ENCODE results near the gene ZNF638. TPM values are rescaled to one million over a fixed set of nuclear protein-coding genes. Genes with fewer than 3 reads are reported as not detected.

ZNF638 gene
- total RNA-seq, 1 donor from 2014 or later = 79.5 TPM

DNA sequence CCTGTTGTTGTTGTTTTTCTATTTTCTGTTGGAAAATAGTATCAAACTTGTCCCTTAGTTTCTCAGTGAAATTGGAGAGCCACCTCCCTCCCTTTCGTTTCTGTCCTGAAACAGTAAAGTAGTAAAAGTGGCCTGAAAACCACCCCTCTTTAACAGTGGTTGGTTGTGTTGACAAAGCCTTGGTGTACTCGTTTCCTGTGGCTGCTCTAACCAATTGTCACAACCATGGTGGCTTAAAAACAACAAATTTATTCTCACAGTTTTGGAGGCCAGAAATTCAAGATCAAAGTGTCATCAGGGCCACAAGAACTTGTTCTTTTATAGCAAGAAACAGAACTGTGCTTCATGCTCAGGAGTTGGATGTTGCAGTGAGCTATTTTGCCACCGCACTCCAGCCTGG is 117.8 kb downstream of the ZNF638 start:
- intact Hi-C loops (cut with DNase I) = no loop called here
- DNase-seq (ENCODE audit: low spot score) = no peak

DNA sequence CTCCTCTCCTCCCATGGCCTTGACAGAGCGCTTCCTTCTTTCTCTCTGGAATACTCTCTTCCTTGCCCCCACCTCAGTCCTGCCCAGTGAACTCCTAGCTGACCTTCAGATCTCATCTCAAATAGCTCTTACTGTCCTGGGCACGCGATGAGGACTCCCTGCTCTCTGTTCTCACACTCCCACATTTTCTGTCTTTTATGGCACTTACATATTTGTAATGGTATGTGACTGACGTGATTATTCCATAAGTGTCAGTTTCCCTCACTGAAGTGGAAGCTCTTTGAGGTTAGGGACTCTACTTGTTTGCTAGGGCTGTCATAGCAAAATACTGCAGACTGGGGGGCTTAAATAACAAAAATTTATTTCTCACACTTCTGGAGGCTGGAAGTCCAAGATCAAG is 120.1 kb downstream of the ZNF638 start:
- no peak for DNase-seq (ENCODE audit: low spot score)
- intact Hi-C loops (cut with DNase I) = no loop called here

DNA sequence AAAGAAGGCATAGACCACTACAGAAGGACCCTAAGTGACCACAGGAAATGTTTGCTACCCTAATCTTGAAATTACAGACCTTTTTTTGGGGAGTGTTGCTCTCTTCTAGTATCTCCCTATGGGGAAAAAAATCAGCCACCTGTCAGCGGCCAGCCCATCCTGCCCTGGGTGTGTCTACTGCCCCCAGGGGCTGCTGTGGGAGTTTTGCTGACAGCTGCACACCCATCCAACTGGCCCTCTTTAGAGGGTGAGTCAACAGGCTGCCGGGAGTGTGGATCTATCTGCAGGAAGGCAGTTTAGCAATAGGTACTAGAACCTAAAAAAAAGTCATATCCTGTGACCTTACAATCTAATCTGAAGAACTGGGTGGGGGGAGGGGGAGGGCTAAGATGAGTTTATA is 121.0 kb downstream of the ZNF638 start:
- DNase-seq (ENCODE audit: low spot score) = peak; percentile 89
- intact Hi-C loops (cut with DNase I) = no loop called here

DNA sequence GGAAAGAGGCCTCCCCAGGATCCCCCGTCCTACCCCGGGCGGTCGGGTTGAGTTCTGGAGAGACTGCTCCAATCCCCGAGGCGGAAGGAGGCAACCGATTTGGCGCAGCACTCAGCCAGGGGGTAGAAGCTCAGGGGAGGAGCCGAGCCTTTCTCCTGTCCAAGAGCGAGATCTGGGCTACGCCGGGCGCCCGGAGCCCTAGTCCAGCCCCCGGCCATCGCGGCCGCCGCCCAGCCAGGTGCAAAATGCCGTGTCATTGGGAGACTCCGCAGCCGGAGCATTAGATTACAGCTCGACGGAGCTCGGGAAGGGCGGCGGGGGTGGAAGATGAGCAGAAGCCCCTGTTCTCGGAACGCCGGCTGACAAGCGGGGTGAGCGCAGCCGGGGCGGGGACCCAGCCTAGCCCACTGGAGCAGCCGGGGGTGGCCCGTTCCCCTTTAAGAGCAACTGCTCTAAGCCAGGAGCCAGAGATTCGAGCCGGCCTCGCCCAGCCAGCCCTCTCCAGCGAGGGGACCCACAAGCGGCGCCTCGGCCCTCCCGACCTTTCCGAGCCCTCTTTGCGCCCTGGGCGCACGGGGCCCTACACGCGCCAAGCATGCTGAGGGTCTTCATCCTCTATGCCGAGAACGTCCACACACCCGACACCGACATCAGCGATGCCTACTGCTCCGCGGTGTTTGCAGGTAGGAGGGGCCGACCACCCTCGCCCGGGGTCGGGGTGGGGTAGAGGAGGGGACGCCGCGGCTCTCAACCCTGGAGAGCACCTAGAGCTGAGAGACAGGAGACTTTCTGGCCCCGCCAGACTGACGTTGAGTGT is 122.0 kb downstream of the ZNF638 start, which contains the start of gene DYSF:
Gene DYSF (plus strand): TSS at position 158 of the 817 bp plus-strand sequence.
- peak; percentile 92 for DNase-seq (ENCODE audit: low spot score)

DNA sequence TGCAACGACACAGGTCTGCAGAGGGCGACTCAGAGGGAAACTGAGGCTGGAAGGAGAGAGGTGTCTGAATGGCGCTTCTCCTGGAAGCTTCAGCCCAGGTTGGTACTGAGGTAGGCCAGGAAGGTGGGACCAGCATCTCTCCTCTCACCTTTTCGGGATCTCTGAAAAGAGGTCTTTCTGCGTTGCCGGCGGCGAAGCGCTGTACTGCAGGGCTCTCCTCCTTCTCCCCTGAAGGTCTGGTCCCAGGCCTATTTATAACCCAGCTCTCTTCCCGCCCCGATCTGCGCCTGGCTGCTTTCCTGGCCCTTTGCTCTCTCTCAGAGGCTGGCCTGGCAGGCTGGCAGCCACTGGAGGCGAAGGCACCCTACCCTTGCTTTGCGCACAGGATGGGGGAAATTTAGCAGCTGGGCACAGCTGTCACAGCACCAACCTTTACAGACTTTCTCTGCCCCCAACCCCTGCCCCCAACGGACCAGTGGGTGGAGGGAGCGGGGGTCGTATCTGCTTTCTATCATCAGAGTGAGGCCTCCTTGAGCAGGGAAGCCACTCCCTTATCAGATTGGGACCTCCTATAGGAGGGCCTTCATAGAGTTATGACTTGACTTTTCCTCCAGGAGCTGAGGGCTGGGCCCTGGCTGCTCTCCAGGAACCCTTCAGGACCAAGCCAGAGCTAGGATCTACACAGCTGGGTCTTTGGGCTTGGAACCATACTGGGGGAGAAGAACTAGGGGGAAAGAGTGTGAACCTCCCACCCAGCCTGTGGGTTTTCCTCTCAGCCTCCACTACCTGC is 122.8 kb downstream of the ZNF638 start:
- intact Hi-C loops (cut with DNase I) = loop anchor here (5.0 kb wide), 1 partner anchor 227 kb away; the partner anchor contains the start of gene PAIP2B
- DNase-seq (ENCODE audit: low spot score) = peak; percentile 82

More for the DNA sequence above, 122.0 kb downstream of the ZNF638 start, which contains the start of gene DYSF:
- intact Hi-C loops (cut with DNase I) = no loop called here

DNA sequence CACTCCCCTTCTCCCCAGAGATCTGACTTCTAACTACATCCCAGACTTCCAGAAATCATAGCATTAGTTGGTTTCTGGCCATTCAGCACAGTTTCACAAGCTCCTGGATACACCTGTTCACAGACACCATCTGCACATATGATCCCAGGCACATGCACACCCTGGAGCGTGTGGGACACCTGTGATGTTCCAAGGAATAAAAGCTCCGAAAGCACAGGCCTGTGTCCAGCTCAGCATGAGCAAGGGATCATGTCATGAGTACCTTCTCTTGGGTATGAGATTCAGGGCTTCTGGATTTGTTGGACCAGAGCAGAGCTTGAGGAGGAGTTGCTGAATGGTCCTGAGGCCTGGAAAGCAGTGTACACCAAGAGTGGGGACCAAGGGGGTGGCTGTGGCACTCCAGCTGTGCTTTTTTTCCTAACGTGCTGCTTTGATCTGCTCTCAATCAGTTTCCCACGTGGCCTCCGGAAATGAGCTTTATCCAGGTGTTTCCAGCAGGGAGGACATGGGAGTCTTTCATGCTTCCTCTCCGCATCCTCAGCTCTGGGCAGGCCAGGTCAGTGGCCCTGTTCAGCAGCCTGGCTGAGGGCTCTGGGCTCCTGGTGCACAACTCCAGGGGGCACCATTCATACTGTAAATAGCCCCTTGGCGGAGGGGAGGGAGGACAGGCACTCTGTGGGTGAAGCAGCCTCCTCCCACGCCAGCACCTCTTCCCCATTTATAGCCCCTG is 123.6 kb downstream of the ZNF638 start:
- DNase-seq (ENCODE audit: low spot score) = peak; percentile 75
- intact Hi-C loops (cut with DNase I) = loop anchor here (5.0 kb wide), 1 partner anchor 228 kb away; the partner anchor contains the start of gene PAIP2B

DNA sequence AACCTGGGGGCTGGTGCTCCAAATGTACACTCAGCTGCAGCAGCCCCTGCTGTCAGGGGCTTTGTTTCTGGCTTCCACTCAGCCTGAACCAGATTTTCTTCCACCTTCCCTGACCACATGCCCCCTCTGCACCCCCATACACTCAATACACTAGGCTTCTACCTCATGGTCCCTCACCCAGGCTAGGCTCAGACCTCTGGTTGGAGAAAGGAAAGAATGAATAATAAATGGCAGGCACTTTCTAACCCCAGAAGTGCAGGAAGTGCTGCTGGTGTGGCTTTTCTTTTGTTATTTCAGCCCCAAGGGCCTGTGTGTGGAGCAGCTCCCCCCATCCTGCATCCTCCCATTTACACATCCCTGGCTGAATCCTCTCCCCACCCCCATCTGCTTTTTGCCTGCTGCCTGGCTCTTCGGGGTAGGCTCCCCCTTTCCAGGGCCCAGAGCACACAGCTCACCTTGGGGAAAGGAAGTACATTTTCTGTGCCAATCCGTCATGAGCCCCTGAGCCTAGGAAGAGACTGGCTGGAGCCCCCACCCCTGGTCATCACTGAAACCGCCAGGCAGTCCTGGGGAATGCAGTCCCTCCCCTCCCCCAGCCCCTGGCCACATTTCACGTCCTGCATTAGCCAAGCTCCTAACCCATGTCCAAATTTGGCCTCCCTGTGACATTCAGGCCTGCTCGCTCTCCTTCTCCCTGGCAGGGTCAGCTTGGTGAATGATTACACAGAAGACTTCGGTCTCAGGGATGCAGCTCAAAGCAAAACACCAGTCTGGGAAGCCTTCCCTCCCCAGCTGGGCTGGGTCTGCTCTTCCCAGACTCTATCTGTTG is 124.4 kb downstream of the ZNF638 start:
- intact Hi-C loops (cut with DNase I) = loop anchor here (5.0 kb wide), 1 partner anchor 229 kb away; the partner anchor contains the start of gene PAIP2B
- DNase-seq (ENCODE audit: low spot score) = peak; percentile 81

DNA sequence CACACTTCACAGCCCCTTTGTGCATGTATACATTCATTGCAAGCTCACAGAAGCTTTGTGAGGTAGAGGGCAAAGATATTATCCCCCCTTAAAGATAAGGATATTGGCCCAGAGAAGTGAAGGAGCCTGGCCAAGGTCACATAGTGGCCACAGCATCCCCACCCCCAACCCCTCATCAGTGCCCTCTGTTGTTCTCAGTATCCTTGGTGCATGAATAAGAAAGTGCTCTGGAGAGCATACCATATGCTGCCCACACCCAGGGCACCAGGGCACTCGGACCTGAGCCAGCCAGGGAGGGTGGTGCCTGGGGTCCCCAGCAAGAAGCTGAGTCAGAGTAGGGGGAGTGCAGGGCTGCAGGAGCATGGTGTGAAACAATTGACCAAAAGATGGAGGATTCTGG is 125.0 kb downstream of the ZNF638 start:
- intact Hi-C loops (cut with DNase I) = loop anchor here (5.0 kb wide), 1 partner anchor 229 kb away; the partner anchor contains the start of gene PAIP2B
- peak; percentile 74 for DNase-seq (ENCODE audit: low spot score)

DNA sequence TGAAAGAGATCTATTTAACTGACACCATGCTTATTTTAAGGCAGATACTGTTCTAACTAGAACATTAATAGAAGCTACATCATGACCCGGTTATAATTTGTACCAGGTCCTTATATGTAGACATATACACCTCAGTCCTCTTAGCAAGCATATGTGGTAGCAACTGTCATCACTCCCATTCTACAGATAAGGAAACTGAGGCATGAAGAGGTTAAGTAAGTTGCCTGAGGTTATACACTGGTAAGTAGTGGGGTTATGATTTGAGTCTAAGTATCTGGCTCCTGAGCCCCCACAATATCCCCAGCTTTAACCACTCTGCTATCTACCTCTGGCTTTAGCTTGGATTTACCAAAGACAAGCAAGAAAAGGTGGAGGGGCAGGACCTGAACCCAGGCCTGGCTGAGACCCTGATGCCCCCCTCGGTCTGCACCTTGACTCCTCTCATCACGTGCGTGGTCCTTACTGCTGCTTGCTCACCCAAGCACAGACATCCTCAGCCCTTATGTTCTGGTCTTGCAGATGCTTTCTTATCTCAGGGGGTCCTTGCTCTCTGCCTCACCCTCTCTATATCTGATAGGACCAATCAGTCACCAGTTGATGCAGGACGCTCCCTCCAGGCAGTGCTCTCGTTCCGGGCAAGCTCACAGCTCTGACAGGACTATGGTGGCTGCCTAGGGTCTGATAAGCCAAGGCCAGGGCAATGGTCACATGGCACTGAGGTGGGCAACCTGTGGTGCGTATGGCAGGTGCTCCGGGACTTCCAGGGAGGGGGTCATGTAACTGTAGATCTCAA is 125.7 kb downstream of the ZNF638 start:
- DNase-seq (ENCODE audit: low spot score) = no peak
- intact Hi-C loops (cut with DNase I) = loop anchor here (5.0 kb wide), 1 partner anchor 230 kb away; the partner anchor contains the start of gene PAIP2B

DNA sequence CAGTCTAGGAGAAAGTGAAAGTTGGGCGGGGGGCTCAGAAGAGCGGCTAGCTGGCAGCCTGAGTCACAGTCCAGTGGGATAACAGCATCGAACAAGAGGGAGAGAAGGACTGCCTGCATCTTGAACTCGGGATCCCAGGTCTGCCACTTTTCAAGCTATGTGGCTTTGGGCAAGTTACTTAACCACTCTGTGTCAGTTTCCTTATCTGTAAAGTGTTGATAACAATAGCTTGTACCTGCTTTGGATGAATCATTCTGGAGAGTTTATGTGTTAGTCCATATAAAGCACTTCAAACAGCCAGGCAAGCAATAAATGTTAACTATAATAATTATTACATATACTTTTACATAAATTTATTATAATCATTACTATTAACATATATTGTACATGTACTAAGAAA is 126.3 kb downstream of the ZNF638 start:
- DNase-seq (ENCODE audit: low spot score) = no peak
- intact Hi-C loops (cut with DNase I) = loop anchor here (5.0 kb wide), 1 partner anchor 231 kb away; the partner anchor contains the start of gene PAIP2B

DNA sequence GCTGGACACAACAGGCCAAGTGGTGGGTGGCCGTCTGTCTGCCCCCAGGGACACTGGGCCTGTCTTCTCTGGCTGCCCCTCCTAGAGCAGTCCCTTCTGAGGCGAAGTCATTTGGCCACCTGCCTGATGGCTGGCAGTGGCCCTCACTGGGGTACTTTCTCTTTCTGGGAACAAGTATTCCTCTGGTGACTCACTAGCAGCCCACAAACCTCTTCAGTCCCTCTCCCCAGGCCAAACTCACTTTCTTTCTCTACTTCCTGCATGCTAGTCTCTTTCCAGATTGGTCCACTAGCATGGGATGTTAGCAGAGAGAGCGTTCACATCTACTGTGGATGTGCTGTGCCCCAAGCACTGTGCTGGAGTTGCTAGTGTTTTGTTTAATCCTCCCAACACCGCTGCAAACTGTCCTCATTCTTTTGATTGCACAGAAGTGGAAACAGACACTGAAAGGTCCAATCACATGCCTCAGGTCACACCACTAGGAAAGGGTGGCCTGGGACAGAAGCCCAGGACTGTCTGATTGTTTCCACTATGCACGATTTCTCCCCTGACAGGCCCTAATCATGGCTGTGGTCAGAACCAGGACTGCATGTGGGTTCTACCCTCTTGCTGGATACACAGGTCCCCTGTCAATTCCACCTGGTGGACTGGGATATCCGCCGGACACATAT is 127.0 kb downstream of the ZNF638 start:
- intact Hi-C loops (cut with DNase I) = loop anchor here (5.0 kb wide), 1 partner anchor 231 kb away; the partner anchor contains the start of gene PAIP2B
- DNase-seq (ENCODE audit: low spot score) = peak; percentile 77

DNA sequence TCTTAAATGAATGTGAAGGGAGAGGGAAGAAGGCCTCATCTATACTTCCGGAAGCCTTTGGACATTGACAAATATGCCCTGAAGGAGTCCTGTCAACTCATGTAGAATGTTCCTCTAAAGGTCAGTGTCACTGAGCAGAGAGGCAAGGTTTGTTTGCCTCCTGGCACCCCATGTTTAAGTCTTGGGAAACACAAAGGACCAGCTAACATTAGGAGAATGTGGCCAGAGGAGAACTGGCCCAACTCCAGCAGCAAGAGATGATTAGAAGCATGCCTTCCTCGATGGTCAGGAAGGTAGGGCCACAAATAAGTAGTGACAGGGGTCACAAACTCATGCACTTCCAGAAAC is 127.5 kb downstream of the ZNF638 start:
- intact Hi-C loops (cut with DNase I) = loop anchor here (5.0 kb wide), 1 partner anchor 232 kb away; the partner anchor contains the start of gene PAIP2B
- DNase-seq (ENCODE audit: low spot score) = no peak

DNA sequence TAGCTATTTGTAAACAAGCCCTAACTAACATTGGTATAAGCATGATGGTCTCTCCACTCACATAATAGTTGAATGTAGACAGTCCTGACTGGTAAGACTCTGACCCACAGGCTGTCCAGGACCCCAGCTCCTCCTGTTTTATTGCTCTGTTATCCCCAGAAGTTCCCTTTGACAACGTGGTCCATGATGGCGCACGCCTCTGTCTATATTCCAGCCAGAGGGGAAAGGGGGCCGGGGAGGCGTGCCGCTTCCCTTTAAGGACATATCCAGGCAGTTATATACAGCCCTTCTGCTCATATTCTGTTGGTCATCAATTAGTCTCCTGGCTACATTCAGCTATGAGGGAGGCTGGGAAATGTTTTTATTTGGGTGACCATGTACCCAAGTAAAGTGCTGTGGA is 128.5 kb downstream of the ZNF638 start:
- intact Hi-C loops (cut with DNase I) = no loop called here
- DNase-seq (ENCODE audit: low spot score) = no peak

DNA sequence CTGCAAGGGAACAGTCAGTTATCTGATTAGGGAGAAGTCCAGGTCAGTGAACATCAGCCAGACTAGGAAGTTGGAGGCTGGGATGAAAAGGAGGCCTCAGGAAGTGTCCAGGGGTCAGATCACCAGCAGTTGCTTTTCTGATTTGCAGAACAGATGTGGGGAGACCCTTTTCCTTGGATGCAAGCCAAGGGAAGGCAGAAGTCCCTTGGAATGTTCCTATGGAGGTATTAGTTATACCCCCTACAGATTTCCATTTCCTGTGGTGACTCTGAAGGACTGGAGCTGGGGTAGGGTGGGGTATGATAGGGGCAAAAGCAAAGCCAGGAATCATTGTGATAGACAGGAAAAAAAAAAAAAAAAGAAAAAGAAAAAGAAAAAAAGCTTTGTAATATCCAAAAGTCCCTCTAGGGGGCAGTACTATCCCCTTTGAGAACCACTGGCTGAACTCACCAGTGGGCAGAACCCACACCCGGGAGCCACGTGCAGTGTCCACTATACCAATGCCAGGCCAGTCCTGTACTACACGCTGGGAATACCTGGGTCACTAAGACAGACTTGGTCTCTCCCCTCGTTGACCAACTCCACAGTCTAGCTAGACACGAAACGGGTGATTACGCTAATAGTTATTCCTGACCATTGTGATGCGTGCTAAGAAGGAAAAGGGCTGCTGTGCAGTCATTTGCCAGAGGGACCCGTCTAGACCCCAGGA is 129.2 kb downstream of the ZNF638 start:
- intact Hi-C loops (cut with DNase I) = loop anchor here (1.0 kb wide), 1 partner anchor 50 kb away; no protein-coding TSS in a partner anchor
- DNase-seq (ENCODE audit: low spot score) = peak; percentile 71

DNA sequence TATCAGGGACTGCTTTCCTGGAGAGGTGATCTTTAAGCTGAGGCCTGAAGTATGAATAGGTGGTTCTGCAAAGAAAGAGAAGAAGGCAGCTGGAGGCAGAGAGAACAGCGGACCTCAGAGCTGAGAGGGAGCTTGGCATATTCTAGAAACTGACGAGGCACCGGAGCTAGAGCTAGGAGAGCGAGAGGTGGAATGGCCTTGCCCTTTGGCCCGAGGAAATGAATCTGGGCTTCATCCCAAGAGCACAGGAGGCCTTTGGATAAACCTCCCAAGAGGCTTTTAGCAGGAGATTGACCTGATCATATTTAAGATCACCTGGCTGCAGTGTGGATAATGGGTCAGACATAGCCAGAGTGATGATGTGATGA is 129.7 kb downstream of the ZNF638 start:
- DNase-seq (ENCODE audit: low spot score) = no peak
- intact Hi-C loops (cut with DNase I) = loop anchor here (1.0 kb wide), 1 partner anchor 49 kb away; no protein-coding TSS in a partner anchor

DNA sequence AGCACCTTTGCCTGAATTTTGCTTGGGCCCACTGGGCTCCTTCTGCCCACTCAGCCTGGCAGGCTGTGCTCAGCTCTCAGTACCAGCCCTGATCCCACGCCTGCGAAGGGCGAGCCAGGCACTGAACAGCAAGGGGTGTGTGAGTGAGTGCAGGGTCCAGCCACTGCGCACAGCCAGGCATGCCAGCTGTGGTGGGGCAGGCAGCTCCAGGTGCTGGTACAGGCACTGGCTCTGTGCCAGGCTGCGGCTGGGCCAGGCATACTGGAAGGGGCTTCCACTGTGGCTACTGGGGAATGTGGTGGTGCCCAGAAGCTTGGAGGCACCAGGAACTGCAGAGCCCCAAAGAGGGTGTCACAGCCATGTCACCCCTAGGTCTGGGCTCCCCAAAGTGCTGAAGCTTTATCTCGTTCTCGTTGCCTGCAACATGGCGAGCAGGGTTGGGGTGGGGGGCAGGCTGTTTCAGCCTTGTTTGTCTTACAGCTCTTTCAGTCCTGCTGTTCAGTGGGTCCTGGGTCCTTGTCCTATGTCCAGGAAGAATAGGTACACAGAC is 130.5 kb downstream of the ZNF638 start:
- intact Hi-C loops (cut with DNase I) = no loop called here
- peak; percentile 70 for DNase-seq (ENCODE audit: low spot score)

Data from cardiac septum (tissue), 1 donor.